GM18907 (cell line): ENCODE measurements around the gene LIN9.

Experiments
- ATAC-seq: cut with Tn5 transposase; IDR thresholded peaks from one replicate; pipeline ENCODE4 v1.9.1; 2021; ENCODE audit warnings: mild to moderate bottlenecking, moderate library complexity; ENCODE audit not compliant: unreplicated experiment

Gene LIN9

GRCh38 chr1:226181996-226182714 is 126.8 kb downstream of the LIN9 start:
- no peak for ATAC-seq
